ENCODE data around the gene OR2H1. TPM values are rescaled to one million over a fixed set of nuclear protein-coding genes. Genes with fewer than 3 reads are reported as not detected.

OR2H1 gene
- total RNA-seq, 1 donor from 2014 or later = not detected

- H3K36me3 ChIP-seq (ENCODE audit: control insufficient read depth, insufficient read depth, low read length) = no peaks in the 10 kb centered on the region
- no peak overlapping the region for H3K4me3 ChIP-seq (ENCODE audit: low read depth, low read length)
- TF ChIP-seq CTCF (IDR thresholded peaks at IDR 0.05; ENCODE audit: insufficient read depth, low read length, poor library complexity, severe bottlenecking) = no peak
- no peak for DNase-seq (ENCODE audit: low read depth)
- no peaks in the 10 kb centered on the region for H3K27me3 ChIP-seq (ENCODE audit: control insufficient read depth, insufficient read depth, low read length)
Measured at GRCh38 chr6:29477923-29478450, 21.0 kb downstream of the OR2H1 start.

GRCh38 chr6:29478740-29479139 is 21.8 kb downstream of the OR2H1 start:
- no peak for TF ChIP-seq CTCF (IDR thresholded peaks at IDR 0.05; ENCODE audit: insufficient read depth, low read length, poor library complexity, severe bottlenecking)
- no peak overlapping the region for H3K4me3 ChIP-seq (ENCODE audit: low read depth, low read length)
- no peak for DNase-seq (ENCODE audit: low read depth)
- no peaks in the 10 kb centered on the region for H3K27me3 ChIP-seq (ENCODE audit: control insufficient read depth, insufficient read depth, low read length)
- no peaks in the 10 kb centered on the region for H3K36me3 ChIP-seq (ENCODE audit: control insufficient read depth, insufficient read depth, low read length)

- no peak for DNase-seq (ENCODE audit: low read depth)
- no peak for TF ChIP-seq CTCF (IDR thresholded peaks at IDR 0.05; ENCODE audit: insufficient read depth, low read length, poor library complexity, severe bottlenecking)
- no peak overlapping the region for H3K4me3 ChIP-seq (ENCODE audit: low read depth, low read length)
- H3K27me3 ChIP-seq (ENCODE audit: control insufficient read depth, insufficient read depth, low read length) = no peaks in the 10 kb centered on the region
- no peaks in the 10 kb centered on the region for H3K36me3 ChIP-seq (ENCODE audit: control insufficient read depth, insufficient read depth, low read length)
Measured at GRCh38 chr6:29479560-29479959, 22.6 kb downstream of the OR2H1 start.

GRCh38 chr6:29483186-29483585 is 26.2 kb downstream of the OR2H1 start:
- no peak for TF ChIP-seq CTCF (IDR thresholded peaks at IDR 0.05; ENCODE audit: insufficient read depth, low read length, poor library complexity, severe bottlenecking)
- DNase-seq (ENCODE audit: low read depth) = no peak
- Histone ChIP-seq H3K27me3 (ENCODE audit: control insufficient read depth, insufficient read depth, low read length) (no peaks in the 10 kb centered on the region), H3K36me3 (ENCODE audit: control insufficient read depth, insufficient read depth, low read length) (no peaks in the 10 kb centered on the region), H3K4me3 (ENCODE audit: low read depth, low read length) (no peak overlapping the region)

GRCh38 chr6:29483735-29484134 is 26.8 kb downstream of the OR2H1 start:
- no peaks in the 10 kb centered on the region for H3K27me3 ChIP-seq (ENCODE audit: control insufficient read depth, insufficient read depth, low read length)
- TF ChIP-seq CTCF (IDR thresholded peaks at IDR 0.05; ENCODE audit: insufficient read depth, low read length, poor library complexity, severe bottlenecking) = no peak
- no peak for DNase-seq (ENCODE audit: low read depth)
- no peaks in the 10 kb centered on the region for H3K36me3 ChIP-seq (ENCODE audit: control insufficient read depth, insufficient read depth, low read length)
- H3K4me3 ChIP-seq (ENCODE audit: low read depth, low read length) = no peak overlapping the region

GRCh38 chr6:29486577-29486976 is 29.6 kb downstream of the OR2H1 start:
- H3K36me3 ChIP-seq (ENCODE audit: control insufficient read depth, insufficient read depth, low read length) = no peaks in the 10 kb centered on the region
- no peak overlapping the region for H3K4me3 ChIP-seq (ENCODE audit: low read depth, low read length)
- TF ChIP-seq CTCF (IDR thresholded peaks at IDR 0.05; ENCODE audit: insufficient read depth, low read length, poor library complexity, severe bottlenecking) = no peak
- no peak for DNase-seq (ENCODE audit: low read depth)
- H3K27me3 ChIP-seq (ENCODE audit: control insufficient read depth, insufficient read depth, low read length) = no peaks in the 10 kb centered on the region

Measured in kidney epithelial cell (primary cell).